Tibial nerve (tissue), 4 donors: ENCODE measurements around the gene RNPEPL1.

Experiments used
- CTCF ChIP-seq, 5 experiments: fragments of 200-600 bp in 3 of 5; fragments of 450-650 bp in 2 of 5; sonication (generic) in 3 of 5; IDR thresholded peaks; one replicate each; pipeline ENCODE4 v1.5.1; 2016 to 2019; ENCODE audit warnings: antibody characterized with exemption in 5 of 5, mild to moderate bottlenecking in 3 of 5, moderate library complexity in 2 of 5
- EP300 ChIP-seq, 2 donors: sonication (generic); formaldehyde crosslinking; IDR thresholded peaks; one replicate each; pipeline ENCODE4 v1.6.1; 2017; ENCODE audit warnings: antibody characterized with exemption in 2 of 2, mild to moderate bottlenecking in 1 of 2

GRCh38 chr2:240524963-240525718, 43.1 kb upstream of the RNPEPL1 start:
- TF ChIP-seq CTCF (IDR thresholded peaks at IDR 0.05) = no peak
- no peak for TF ChIP-seq EP300 (IDR thresholded peaks at IDR 0.05)
